Measurements from ENCODE around the gene ASL.
"Not testable (repeated sequence)": the region's sequence is repeated elsewhere in the genome, so short reads cannot be mapped to it uniquely, and the experiment has no call there.

ASL gene

DNA sequence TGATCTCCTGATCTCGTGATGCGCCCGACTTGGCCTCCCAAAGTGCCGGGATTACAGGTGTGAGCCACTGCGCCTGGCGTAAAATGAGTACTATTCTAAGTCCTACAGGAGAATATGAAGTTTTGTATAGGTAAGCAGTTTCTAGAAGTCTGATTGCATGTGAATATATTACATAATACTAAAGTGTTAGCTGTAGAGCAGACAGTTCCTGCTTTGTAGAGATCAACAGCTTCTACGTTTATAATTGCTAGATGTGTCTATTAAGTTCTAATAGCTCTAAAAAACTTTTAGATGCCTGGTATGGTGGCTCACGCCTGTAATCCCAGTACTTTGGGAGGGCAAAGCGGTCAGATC is 47.5 kb downstream of the ASL start:
- DNase-seq = no peak

DNA sequence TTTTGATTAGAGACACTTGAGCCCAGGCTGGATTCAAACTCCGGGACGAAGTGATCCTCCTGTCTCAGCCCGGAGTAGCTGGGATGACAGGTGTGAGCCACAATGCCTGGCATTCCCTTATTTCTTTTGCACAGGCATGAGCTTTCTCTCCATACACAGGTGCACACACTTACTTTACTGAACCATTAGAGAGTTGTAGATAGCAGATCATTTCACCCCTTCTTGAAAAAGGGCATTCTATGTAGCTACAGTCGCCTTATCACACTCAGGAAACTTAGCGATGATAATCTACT is 48.9 kb downstream of the ASL start:
- not testable (repeated sequence) for DNase-seq

DNA sequence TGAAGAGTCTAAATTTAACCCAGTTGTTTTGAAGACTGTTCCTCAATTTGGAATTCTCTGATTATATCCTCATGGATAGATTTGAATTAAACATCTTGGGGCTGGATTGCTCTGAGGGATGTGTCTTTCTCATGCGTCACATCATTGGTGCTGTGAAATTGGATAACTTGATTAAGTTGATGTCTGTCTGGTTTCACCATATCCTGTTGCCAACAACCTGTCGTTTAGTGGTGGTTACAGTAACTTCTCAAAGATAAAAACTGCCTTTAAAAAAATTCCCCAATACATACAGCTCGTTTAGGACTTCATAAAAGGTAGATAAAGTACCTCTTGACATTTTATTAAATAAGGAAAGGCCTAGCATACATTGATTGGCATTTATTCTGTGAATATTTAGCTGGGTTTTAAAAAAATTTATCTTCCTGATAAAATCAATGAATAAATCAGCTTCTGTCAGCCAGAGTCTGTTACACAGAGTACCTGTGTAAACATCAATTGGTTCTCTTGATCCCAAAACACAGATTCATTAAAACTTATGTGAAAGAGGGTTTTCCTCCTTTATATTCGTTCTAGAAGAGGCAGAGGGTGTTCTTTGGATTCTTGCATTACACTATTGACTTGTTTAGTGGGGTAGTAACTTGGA is 49.6 kb downstream of the ASL start:
- no peak for DNase-seq

DNA sequence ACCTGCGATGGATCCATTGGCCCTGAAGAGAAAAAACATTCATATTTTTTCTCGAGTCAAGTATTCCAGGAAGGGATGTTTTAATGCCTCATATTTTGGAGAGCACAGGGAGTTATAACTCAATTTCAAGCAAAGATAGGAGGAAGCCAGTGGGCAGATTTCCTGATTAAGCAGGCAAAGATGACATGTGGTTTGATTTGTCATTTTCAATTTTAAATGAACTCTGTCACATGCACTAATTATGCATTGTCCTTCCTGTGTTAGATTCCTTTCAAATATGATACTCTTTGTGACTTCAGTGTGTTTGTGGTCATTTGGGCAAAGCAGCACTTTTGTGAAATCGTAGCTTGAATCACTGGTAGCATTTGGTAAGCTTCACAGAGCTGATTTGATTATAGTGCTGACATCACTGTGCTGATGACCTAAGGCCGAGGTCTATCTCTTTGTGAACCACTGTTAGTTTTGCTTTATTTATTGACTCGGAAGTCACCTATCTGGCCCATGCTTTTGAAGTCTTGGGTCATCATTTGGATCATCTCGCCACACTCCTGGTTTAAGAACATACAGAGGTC is 50.2 kb downstream of the ASL start:
- not testable (repeated sequence) for DNase-seq

DNA sequence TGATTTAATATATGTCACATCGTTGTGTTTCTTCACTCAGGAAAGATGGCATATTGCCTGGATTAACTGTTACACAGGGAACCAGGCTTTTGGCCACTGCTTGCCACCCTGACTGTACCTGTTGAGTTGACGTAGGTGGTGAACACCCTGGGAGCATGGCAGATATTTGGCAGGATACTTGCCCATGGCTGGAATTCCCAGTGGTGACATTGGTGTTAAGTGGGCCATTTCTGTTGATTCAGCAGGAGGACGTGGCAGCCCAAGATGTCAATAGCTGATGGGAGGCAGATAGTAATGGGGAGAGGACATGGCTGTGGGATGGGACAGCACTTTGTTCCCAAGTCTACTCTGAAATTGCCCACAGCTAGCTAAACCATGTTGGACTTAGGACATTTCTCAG is 51.6 kb downstream of the ASL start:
- not testable (repeated sequence) for DNase-seq

DNA sequence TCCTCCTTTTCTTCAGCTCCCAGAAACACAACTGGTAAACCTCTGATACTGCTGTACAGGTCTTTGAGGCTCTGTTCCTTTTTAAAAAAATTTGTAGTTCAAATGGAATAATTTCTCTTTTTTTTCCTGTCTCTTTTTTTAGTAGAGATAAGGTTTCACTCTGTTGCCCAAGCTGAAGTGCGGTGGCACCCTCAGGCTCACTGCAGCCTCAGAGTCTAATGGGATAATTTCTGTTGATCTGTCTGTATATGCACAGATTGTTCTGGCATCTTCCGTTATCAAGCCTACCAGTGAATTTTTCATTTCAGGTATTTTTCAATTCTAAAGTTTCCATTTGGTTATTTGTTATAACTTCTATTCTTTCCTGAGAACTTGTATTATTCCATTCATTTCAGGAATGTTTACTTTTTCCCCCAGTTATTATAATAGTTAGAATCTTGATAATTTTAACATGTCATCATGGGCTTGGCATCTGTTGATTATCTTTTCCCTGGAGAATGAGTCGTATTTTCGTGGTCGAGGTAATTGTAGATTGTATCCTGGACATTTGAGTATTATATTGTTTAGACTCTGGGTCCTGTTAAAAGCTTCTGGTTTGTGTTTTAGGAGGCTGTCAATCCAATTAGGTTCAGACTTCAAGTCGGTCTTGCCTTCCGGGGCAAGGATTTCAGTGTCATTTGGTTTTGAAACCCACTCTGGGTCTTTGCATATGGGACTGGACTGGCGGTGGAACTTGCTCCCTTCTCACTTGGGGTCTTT is 63.6 kb downstream of the ASL start:
- DNase-seq = no peak

DNA sequence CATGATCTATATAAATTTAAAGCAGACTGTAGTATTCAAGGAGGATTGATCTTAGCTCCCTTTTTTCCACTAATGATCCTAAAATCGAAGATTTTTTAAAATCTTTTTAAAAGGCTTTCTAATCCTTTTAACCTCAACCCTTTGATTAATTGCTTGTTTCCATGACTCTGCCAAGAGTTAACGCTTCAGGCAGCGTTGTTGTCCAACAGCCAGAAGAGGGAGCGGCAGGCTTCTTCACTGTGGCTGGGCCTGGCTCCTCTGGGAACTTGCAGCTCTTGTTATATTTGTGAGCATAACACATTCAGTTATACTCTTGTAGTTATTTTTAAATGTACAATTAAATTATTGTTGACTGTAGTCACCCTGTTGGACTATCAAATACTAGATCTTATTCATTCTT is 65.3 kb downstream of the ASL start:
- DNase-seq = no peak

DNA sequence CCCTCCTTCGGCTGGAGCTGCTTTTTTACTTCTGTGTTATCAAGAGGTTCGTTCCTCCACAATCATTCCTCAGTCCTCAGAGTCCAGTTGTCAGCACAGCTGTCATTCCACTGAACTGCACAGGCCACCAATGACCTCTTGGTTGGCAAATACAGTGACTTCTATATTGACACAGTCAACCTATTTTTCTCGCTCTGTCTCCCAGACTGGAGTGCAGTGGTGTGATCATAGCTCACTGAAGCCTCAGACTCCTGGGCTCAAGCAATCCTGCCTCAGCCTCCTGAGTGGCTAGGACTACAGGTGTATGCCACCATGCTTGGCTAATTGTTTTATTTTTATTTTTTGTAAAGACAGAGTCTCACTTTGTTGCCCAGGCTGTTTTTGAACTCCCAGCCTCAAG is 66.7 kb downstream of the ASL start:
- DNase-seq = no peak

DNA sequence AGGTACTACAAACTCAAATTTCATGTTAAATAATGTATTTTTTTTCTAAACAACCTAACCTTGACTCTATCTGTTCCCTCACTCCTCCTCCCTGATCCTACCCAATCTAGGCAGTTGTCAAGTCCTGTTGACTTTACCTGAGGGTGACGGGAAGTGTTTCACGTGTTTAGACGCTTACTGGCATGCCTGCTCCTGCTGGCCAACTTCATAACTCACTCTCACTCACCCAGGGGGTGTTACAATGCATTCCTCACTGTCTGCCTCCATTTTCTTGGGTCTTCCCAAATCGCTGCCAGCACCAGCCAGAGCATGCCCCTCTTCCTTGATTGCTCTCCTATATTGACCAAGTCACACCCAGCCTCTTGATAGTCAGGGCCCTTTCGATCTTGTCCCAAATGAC is 67.4 kb downstream of the ASL start:
- DNase-seq = no peak

Data from activated effector memory CD4-positive, alpha-beta T cell treated with Interleukin-2 at 50 U/mL for 16 hours (primary cell).